Endothelial cell of umbilical vein (primary cell): Measurements from ENCODE around the gene SCN10A. TPM values are rescaled to one million over a fixed set of nuclear protein-coding genes. Genes with fewer than 3 reads are reported as not detected.

Source experiments
- BruUV-seq: library from RNA; stranded (reverse); fragments of 400-500 nt; replicated peaks from 2 replicates; lab custom pipeline; 2021; lab: Mats Ljungman, UMichigan
- CTCF ChIA-PET: fragments of 300-600, 350-600 bp; sonication (Branson Sonifier 250); formaldehyde crosslinking; loops from one replicate; lab custom pipeline; 2021; ENCODE audit warnings: antibody characterized with exemption, inconsistent platforms; lab: Charles Lee
- POLR2A ChIA-PET: fragments of 300-600, 350-600 bp; sonication (Branson Sonifier 250); formaldehyde crosslinking; loops from one replicate; lab custom pipeline; 2021; ENCODE audit warnings: antibody characterized with exemption, inconsistent platforms; lab: Charles Lee
- DNase-seq: peaks from one replicate; pipeline ENCODE4 v3.0.0-alpha.2; 2011; ENCODE audit warnings: low read depth, low spot score
- FAIRE-seq: peaks from 2 replicates; lab custom pipeline; 2011; peaks lifted over from hg19 to GRCh38; lab: Jason Lieb, UNC
- H2AFZ ChIP-seq: 2 replicates; pipeline ENCODE4 v1.6.0; 2012; ENCODE audit warnings: low read depth, low read length, control low read depth, inconsistent platforms
- H3K27ac ChIP-seq: 2 replicates; pipeline ENCODE4 v1.5.1; 2011; ENCODE audit warnings: low read depth, mild to moderate bottlenecking, control low read depth, low read length, moderate library complexity; ENCODE audit not compliant: insufficient read depth
- H3K27me3 ChIP-seq, 2 experiments: 2 replicates each; pipeline versions ENCODE4 v1.6.0 to v1.6.1; 2011; ENCODE audit warnings: low read length in 2 of 2, mixed read lengths in 1 of 2; ENCODE audit not compliant: control insufficient read depth in 2 of 2, insufficient read depth in 2 of 2
- H3K36me3 ChIP-seq, 2 experiments: 2 replicates in 1 of 2; 3 replicates in 1 of 2; pipeline ENCODE4 v1.5.1; 2011; ENCODE audit warnings: low read length in 2 of 2, mild to moderate bottlenecking in 1 of 2, moderate library complexity in 1 of 2; ENCODE audit not compliant: control insufficient read depth in 2 of 2, insufficient read depth in 2 of 2; ENCODE audit errors: extremely low read depth in 1 of 2
- H3K4me1 ChIP-seq: 3 replicates; pipeline ENCODE4 v1.5.1; 2011; ENCODE audit warnings: mild to moderate bottlenecking, low read length; ENCODE audit not compliant: control insufficient read depth, insufficient read depth; ENCODE audit errors: extremely low read depth
- H3K4me2 ChIP-seq: 2 replicates; pipeline ENCODE4 v1.6.1; 2011; ENCODE audit warnings: low read length, control low read depth, mixed read lengths; ENCODE audit not compliant: insufficient read depth
- H3K4me3 ChIP-seq, 3 experiments: fragments of 200-600 bp in 1 of 3; sonication (generic), shearing (Covaris generic) in 1 of 3; replicated peaks in 1 of 3; 2 replicates each; pipeline ENCODE4 v1.5.1; 2011 to 2016; ENCODE audit warnings: control low read depth in 3 of 3, low read length in 3 of 3, mild to moderate bottlenecking in 2 of 3, inconsistent platforms in 1 of 3, low read depth in 1 of 3, moderate library complexity in 1 of 3; ENCODE audit not compliant: insufficient read depth in 1 of 3
- H3K79me2 ChIP-seq: 2 replicates; pipeline ENCODE4 v1.6.0; 2012; ENCODE audit warnings: low read length, inconsistent platforms; ENCODE audit not compliant: control insufficient read depth, insufficient read depth
- H3K9ac ChIP-seq: replicated peaks from 2 replicates; pipeline ENCODE3; 2011; ENCODE audit warnings: low read length, control low read depth; ENCODE audit not compliant: insufficient read depth; ENCODE audit errors: extremely low read depth
- H3K9me1 ChIP-seq: replicated peaks from 3 replicates; pipeline ENCODE4 v1.6.0; 2011; ENCODE audit warnings: mild to moderate bottlenecking, low read length; ENCODE audit not compliant: control insufficient read depth, insufficient read depth; ENCODE audit errors: extremely low read depth
- H3K9me3 ChIP-seq: replicated peaks from 2 replicates; pipeline ENCODE4 v1.5.1; 2012; ENCODE audit warnings: low read length, inconsistent platforms; ENCODE audit not compliant: control insufficient read depth, insufficient read depth
- H4K20me1 ChIP-seq: replicated peaks from 2 replicates; pipeline ENCODE3; 2011; ENCODE audit warnings: mild to moderate bottlenecking, low read length; ENCODE audit not compliant: control insufficient read depth, insufficient read depth; ENCODE audit errors: extremely low read depth
- CTCF ChIP-seq, 2 donors: IDR thresholded peaks; 1 replicate in 1 of 2; 2 replicates in 1 of 2; pipeline ENCODE4 v1.5.1; 2011; ENCODE audit warnings: low read length in 2 of 2, mild to moderate bottlenecking in 2 of 2, moderate library complexity in 2 of 2, control low read depth in 1 of 2, inconsistent platforms in 1 of 2, low read depth in 1 of 2; ENCODE audit not compliant: insufficient read depth in 1 of 2; ENCODE audit errors: extremely low read depth in 1 of 2
- EZH2 ChIP-seq: IDR thresholded peaks from 2 replicates; pipeline ENCODE4 v1.6.1; 2012; ENCODE audit warnings: borderline replicate concordance, low read depth, mild to moderate bottlenecking, moderate library complexity, low read length, inconsistent platforms; ENCODE audit not compliant: severe bottlenecking
- FOS ChIP-seq: IDR thresholded peaks from 2 replicates; pipeline ENCODE4 v1.6.1; 2011; ENCODE audit warnings: mild to moderate bottlenecking, low read length, moderate library complexity, borderline replicate concordance; ENCODE audit not compliant: insufficient read depth
- GATA2 ChIP-seq: IDR thresholded peaks from 2 replicates; pipeline ENCODE4 v1.7.0; 2011; ENCODE audit warnings: low read depth, mild to moderate bottlenecking, moderate library complexity, mixed read lengths, low read length; ENCODE audit not compliant: insufficient read length, insufficient read depth
- JUN ChIP-seq: IDR thresholded peaks from 2 replicates; pipeline ENCODE4 v1.6.1; 2011; ENCODE audit warnings: borderline replicate concordance, low read depth; ENCODE audit not compliant: insufficient read length, insufficient read depth
- MAX ChIP-seq: IDR thresholded peaks from 2 replicates; pipeline ENCODE4 v1.6.1; 2011; ENCODE audit not compliant: insufficient read depth, insufficient read length
- MYC ChIP-seq: IDR thresholded peaks from one replicate; pipeline ENCODE4 v1.6.1; 2011; ENCODE audit warnings: mild to moderate bottlenecking, low read depth, low read length
- POLR2A ChIP-seq: IDR thresholded peaks from 2 replicates; pipeline ENCODE4 v1.6.1; 2012; ENCODE audit warnings: low read depth, mild to moderate bottlenecking, control low read depth, low read length
- POLR2AphosphoS5 ChIP-seq: IDR thresholded peaks from 2 replicates; pipeline ENCODE4 v1.6.1; 2012; ENCODE audit warnings: low read depth, mild to moderate bottlenecking, control low read depth, low read length, moderate library complexity; ENCODE audit not compliant: insufficient read depth
- dilution Hi-C: fragments of 300-500 bp; cut with MboI; formaldehyde crosslinking; loops from one replicate; pipeline ENCODE4 v1.15.0; 2019; ENCODE audit warnings: low sequenced_read_pairs; ENCODE audit not compliant: extremely low pct_ligation_motif_present
- intact Hi-C: fragments of 100-400 bp; cut with micrococcal nuclease; formaldehyde crosslinking; loops from one replicate; pipeline ENCODE4 v1.10.0; 2022
- polyA plus RNA-seq, 4 experiments: library from polyadenylated mRNA; depleted of rRNA in 3 of 4; stranded (reverse) in 3 of 4; unstranded in 1 of 4; fragments of >200 nt; gene quantifications; 2 replicates each; pipeline versions ENCODE4 v1.2.1 to v1.2.3, GENCODE V29; 2011 to 2012; ENCODE audit warnings: missing spikeins in 1 of 4
- total RNA-seq: library from RNA; stranded (reverse); gene quantifications from 2 replicates; pipeline ENCODE4 v1.2.3, GENCODE V29; 2021

SCN10A gene
- total and polyA plus RNA-seq, 2 donors (not counting 3 experiments of a cell fraction or from before 2014, with no cell fraction given) = 0.07 TPM; not detected in 1

- CTCF ChIA-PET = interaction anchor here (1.5 kb wide), 1 partner anchor 20 kb away, joined by 3 read pairs; no protein-coding TSS in a partner anchor
- no peak overlapping the region for H3K9ac ChIP-seq
Measured at GRCh38 chr3:38702231-38702630, 113.8 kb downstream of the SCN10A start.

More at GRCh38 chr3:38702231-38702630, 113.8 kb downstream of the SCN10A start:
- H3K27me3 ChIP-seq = peaks cover 2 to 4% of the 10 kb centered on the region in 2 experiments
- no TSS peak for BruUV-seq
- FAIRE-seq (no peak), DNase-seq (no peak)
- no peaks in the 10 kb centered on the region for H3K4me1 ChIP-seq
- no peak overlapping the region for H3K4me2 ChIP-seq
- no peak overlapping the region for H3K4me3 ChIP-seq
- no peak for TF ChIP-seq EZH2
- no peak for TF ChIP-seq MAX
- TF ChIP-seq POLR2AphosphoS5 = no peak
- TF ChIP-seq GATA2 = no peak
- no peak for TF ChIP-seq CTCF (IDR thresholded peaks at IDR 0.05; ENCODE audit: extremely low read depth in 1 of 2, insufficient read depth in 1 of 2, low read depth in 1 of 2, low read length in 2 of 2)
- TF ChIP-seq FOS = no peak
- no peak for TF ChIP-seq JUN
- no peak for TF ChIP-seq POLR2A
- TF ChIP-seq MYC = no peak
- no peak overlapping the region for H2AFZ ChIP-seq
- no peaks in the 10 kb centered on the region for H3K9me1 ChIP-seq
- no peaks in the 10 kb centered on the region for H3K9me3 ChIP-seq
- H3K79me2 ChIP-seq = no peaks in the 10 kb centered on the region
- no peaks in the 10 kb centered on the region for H3K36me3 ChIP-seq
- dilution Hi-C loops = no loop called here
- H4K20me1 ChIP-seq = no peaks in the 10 kb centered on the region
- no peak overlapping the region for H3K27ac ChIP-seq
- POLR2A ChIA-PET = no interaction called here
- intact Hi-C loops = no loop called here
